ENCODE measurements around the gene ANKRD42.
"Not testable (repeated sequence)": the region's sequence is repeated elsewhere in the genome, so short reads cannot be mapped to it uniquely, and the experiment has no call there.

DNA sequence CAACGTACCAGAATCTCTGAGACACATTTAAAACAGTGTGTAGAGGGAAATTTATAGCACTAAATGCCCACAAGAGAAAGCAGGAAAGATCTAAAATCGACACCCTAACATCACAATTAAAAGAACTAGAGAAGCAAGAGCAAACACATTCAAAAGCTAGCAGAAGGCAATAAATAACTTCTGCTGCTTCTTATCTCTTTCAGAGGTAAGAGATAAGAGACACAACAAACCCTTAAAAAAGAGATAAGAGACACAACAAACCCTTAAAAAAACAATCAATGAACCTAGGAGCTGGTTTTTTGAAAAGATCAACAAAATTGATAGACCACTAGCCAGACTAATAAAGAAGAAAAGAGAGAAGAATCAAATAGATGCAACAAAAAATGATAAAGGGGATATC lies 75.6 kb downstream of the ANKRD42 start:
- TF ChIP-seq, protein P1, sequence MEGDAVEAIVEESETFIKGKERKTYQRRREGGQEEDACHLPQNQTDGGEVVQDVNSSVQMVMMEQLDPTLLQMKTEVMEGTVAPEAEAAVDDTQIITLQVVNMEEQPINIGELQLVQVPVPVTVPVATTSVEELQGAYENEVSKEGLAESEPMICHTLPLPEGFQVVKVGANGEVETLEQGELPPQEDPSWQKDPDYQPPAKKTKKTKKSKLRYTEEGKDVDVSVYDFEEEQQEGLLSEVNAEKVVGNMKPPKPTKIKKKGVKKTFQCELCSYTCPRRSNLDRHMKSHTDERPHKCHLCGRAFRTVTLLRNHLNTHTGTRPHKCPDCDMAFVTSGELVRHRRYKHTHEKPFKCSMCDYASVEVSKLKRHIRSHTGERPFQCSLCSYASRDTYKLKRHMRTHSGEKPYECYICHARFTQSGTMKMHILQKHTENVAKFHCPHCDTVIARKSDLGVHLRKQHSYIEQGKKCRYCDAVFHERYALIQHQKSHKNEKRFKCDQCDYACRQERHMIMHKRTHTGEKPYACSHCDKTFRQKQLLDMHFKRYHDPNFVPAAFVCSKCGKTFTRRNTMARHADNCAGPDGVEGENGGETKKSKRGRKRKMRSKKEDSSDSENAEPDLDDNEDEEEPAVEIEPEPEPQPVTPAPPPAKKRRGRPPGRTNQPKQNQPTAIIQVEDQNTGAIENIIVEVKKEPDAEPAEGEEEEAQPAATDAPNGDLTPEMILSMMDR (tag by site-specific recombination; IDR thresholded peaks at IDR 0.05): not testable (repeated sequence)
- TF ChIP-seq, protein P2, sequence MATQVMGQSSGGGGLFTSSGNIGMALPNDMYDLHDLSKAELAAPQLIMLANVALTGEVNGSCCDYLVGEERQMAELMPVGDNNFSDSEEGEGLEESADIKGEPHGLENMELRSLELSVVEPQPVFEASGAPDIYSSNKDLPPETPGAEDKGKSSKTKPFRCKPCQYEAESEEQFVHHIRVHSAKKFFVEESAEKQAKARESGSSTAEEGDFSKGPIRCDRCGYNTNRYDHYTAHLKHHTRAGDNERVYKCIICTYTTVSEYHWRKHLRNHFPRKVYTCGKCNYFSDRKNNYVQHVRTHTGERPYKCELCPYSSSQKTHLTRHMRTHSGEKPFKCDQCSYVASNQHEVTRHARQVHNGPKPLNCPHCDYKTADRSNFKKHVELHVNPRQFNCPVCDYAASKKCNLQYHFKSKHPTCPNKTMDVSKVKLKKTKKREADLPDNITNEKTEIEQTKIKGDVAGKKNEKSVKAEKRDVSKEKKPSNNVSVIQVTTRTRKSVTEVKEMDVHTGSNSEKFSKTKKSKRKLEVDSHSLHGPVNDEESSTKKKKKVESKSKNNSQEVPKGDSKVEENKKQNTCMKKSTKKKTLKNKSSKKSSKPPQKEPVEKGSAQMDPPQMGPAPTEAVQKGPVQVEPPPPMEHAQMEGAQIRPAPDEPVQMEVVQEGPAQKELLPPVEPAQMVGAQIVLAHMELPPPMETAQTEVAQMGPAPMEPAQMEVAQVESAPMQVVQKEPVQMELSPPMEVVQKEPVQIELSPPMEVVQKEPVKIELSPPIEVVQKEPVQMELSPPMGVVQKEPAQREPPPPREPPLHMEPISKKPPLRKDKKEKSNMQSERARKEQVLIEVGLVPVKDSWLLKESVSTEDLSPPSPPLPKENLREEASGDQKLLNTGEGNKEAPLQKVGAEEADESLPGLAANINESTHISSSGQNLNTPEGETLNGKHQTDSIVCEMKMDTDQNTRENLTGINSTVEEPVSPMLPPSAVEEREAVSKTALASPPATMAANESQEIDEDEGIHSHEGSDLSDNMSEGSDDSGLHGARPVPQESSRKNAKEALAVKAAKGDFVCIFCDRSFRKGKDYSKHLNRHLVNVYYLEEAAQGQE (tag by site-specific recombination; IDR thresholded peaks at IDR 0.05): not testable (repeated sequence)
- TF ChIP-seq ZFP41 (tag by site-specific recombination; IDR thresholded peaks at IDR 0.05; ENCODE audit: borderline replicate concordance); REPIN1 (tag by site-specific recombination; IDR thresholded peaks at IDR 0.05; ENCODE audit: low read depth); ZNF174 (tag by site-specific recombination; IDR thresholded peaks at IDR 0.05); ZNF658 (tag by site-specific recombination; IDR thresholded peaks at IDR 0.05); ZNF274 (IDR thresholded peaks at IDR 0.05; ENCODE audit: low read length); ZNF274 (tag by site-specific recombination; IDR thresholded peaks at IDR 0.05; ENCODE audit: borderline replicate concordance); ZNF157 (tag by site-specific recombination; IDR thresholded peaks at IDR 0.05); ZNF354C (tag by site-specific recombination; IDR thresholded peaks at IDR 0.05; ENCODE audit: borderline replicate concordance, low read depth); YY1 (tag by site-specific recombination; IDR thresholded peaks at IDR 0.05): not testable (repeated sequence)
- TF ChIP-seq, protein P3, sequence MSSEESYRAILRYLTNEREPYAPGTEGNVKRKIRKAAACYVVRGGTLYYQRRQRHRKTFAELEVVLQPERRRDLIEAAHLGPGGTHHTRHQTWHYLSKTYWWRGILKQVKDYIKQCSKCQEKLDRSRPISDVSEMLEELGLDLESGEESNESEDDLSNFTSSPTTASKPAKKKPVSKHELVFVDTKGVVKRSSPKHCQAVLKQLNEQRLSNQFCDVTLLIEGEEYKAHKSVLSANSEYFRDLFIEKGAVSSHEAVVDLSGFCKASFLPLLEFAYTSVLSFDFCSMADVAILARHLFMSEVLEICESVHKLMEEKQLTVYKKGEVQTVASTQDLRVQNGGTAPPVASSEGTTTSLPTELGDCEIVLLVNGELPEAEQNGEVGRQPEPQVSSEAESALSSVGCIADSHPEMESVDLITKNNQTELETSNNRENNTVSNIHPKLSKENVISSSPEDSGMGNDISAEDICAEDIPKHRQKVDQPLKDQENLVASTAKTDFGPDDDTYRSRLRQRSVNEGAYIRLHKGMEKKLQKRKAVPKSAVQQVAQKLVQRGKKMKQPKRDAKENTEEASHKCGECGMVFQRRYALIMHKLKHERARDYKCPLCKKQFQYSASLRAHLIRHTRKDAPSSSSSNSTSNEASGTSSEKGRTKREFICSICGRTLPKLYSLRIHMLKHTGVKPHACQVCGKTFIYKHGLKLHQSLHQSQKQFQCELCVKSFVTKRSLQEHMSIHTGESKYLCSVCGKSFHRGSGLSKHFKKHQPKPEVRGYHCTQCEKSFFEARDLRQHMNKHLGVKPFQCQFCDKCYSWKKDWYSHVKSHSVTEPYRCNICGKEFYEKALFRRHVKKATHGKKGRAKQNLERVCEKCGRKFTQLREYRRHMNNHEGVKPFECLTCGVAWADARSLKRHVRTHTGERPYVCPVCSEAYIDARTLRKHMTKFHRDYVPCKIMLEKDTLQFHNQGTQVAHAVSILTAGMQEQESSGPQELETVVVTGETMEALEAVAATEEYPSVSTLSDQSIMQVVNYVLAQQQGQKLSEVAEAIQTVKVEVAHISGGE (tag by site-specific recombination; conservative IDR thresholded peaks at IDR 0.05; ENCODE audit: low read depth): not testable (repeated sequence)
- TF ChIP-seq, protein P4, sequence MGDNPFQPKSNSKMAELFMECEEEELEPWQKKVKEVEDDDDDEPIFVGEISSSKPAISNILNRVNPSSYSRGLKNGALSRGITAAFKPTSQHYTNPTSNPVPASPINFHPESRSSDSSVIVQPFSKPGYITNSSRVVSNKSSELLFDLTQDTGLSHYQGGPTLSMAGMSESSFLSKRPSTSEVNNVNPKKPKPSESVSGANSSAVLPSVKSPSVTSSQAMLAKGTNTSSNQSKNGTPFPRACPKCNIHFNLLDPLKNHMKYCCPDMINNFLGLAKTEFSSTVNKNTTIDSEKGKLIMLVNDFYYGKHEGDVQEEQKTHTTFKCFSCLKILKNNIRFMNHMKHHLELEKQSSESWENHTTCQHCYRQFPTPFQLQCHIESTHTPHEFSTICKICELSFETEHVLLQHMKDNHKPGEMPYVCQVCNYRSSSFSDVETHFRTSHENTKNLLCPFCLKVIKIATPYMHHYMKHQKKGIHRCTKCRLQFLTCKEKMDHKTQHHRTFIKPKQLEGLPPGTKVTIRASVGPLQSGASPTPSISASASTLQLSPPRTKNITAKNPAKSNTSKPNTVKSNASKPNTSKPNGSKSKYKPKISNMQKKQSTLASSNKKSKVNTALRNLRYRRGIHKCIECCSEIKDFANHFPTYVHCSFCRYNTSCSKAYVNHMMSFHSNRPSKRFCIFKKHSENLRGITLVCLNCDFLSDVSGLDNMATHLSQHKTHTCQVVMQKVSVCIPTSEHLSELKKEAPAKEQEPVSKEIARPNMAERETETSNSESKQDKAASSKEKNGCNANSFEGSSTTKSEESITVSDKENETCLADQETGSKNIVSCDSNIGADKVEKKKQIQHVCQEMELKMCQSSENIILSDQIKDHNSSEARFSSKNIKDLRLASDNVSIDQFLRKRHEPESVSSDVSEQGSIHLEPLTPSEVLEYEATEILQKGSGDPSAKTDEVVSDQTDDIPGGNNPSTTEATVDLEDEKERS (tag by site-specific recombination; IDR thresholded peaks at IDR 0.05): not testable (repeated sequence)
- TF ChIP-seq, protein P5, sequence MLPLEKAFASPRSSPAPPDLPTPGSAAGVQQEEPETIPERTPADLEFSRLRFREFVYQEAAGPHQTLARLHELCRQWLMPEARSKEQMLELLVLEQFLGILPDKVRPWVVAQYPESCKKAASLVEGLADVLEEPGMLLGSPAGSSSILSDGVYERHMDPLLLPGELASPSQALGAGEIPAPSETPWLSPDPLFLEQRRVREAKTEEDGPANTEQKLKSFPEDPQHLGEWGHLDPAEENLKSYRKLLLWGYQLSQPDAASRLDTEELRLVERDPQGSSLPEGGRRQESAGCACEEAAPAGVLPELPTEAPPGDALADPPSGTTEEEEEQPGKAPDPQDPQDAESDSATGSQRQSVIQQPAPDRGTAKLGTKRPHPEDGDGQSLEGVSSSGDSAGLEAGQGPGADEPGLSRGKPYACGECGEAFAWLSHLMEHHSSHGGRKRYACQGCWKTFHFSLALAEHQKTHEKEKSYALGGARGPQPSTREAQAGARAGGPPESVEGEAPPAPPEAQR (tag by site-specific recombination; IDR thresholded peaks at IDR 0.05): not testable (repeated sequence)
